Panc1 (cell line): ENCODE data around the gene ZFPL1. TPM values are rescaled to one million over a fixed set of nuclear protein-coding genes. Genes with fewer than 3 reads are reported as not detected.

Source experiments
- ATAC-seq: fragments of 200-7000 bp; cut with Tn5 transposase; 2 replicates; pipeline ENCODE4 v1.9.1; 2020; ENCODE audit warnings: mild to moderate bottlenecking, moderate library complexity
- BruUV-seq: library from RNA; stranded (reverse); fragments of 400-500 nt; replicated peaks from 2 replicates; lab custom pipeline; 2021; lab: Mats Ljungman, UMichigan
- CTCF ChIA-PET: fragments of 300-600 bp; sonication (Branson Sonifier 250); formaldehyde crosslinking; loops from one replicate; lab custom pipeline; 2022; ENCODE audit warnings: antibody characterized with exemption; lab: Charles Lee
- POLR2A ChIA-PET: fragments of 300-600 bp; sonication (Branson Sonifier 250); formaldehyde crosslinking; loops from one replicate; lab custom pipeline; 2022; ENCODE audit warnings: antibody characterized with exemption; lab: Charles Lee
- DNase-seq: peaks from one replicate; pipeline ENCODE4 v3.0.0-alpha.2; 2010; ENCODE audit warnings: low read depth, low spot score
- H3K27ac ChIP-seq: 2 replicates; pipeline ENCODE4 v1.5.1; 2011; ENCODE audit warnings: mild to moderate bottlenecking, low read length, inconsistent platforms
- H3K27me3 ChIP-seq: fragments of 200-500 bp; sonication (Bioruptor generic); 2 replicates; pipeline ENCODE4 v1.6.0; 2014; ENCODE audit warnings: low read length, inconsistent platforms; ENCODE audit not compliant: control insufficient read depth, insufficient read depth
- H3K36me3 ChIP-seq: fragments of 200-500 bp; sonication (Bioruptor generic); 2 replicates; pipeline ENCODE4 v1.5.1; 2014; ENCODE audit warnings: inconsistent platforms, mild to moderate bottlenecking, low read length, moderate library complexity; ENCODE audit not compliant: control insufficient read depth, insufficient read depth
- H3K4me1 ChIP-seq: 2 replicates; pipeline ENCODE4 v1.5.1; 2011; ENCODE audit warnings: inconsistent platforms, mild to moderate bottlenecking, low read length, moderate library complexity; ENCODE audit not compliant: control insufficient read depth, insufficient read depth
- H3K4me3 ChIP-seq, 2 experiments: 2 replicates each; pipeline ENCODE4 v1.5.1; 2011 to 2012; ENCODE audit warnings: low read depth in 2 of 2, low read length in 2 of 2, mild to moderate bottlenecking in 2 of 2, inconsistent platforms in 1 of 2, moderate library complexity in 1 of 2
- H3K9me3 ChIP-seq: fragments of 200-500 bp; sonication (Bioruptor generic); 2 replicates; pipeline ENCODE4 v1.5.1; 2014; ENCODE audit warnings: low read depth, mild to moderate bottlenecking, inconsistent platforms, low read length, moderate library complexity; ENCODE audit not compliant: control insufficient read depth, insufficient read depth
- CTCF ChIP-seq: fragments of 450-650 bp; IDR thresholded peaks from 2 replicates; pipeline ENCODE4 v1.5.1; 2017; ENCODE audit warnings: mild to moderate bottlenecking
- POLR2AphosphoS5 ChIP-seq: IDR thresholded peaks from 2 replicates; pipeline ENCODE4 v1.6.1; 2012; ENCODE audit warnings: mild to moderate bottlenecking, low read depth, low read length, moderate library complexity
- REST ChIP-seq, 2 experiments: IDR thresholded peaks; 2 replicates each; pipeline ENCODE4 v1.6.1; 2011 to 2012; ENCODE audit warnings: low read depth in 2 of 2, control low read depth in 1 of 2, low read length in 1 of 2, mild to moderate bottlenecking in 1 of 2, moderate library complexity in 1 of 2; ENCODE audit not compliant: insufficient read depth in 1 of 2
- SIN3A ChIP-seq: IDR thresholded peaks from 2 replicates; pipeline ENCODE4 v1.6.1; 2012; ENCODE audit warnings: low read depth, mild to moderate bottlenecking, low read length, moderate library complexity, borderline replicate concordance; ENCODE audit not compliant: insufficient read depth
- TCF7L2 ChIP-seq: IDR thresholded peaks from 2 replicates; pipeline ENCODE4 v1.6.1; 2011; ENCODE audit warnings: mild to moderate bottlenecking, low read depth, low read length, inconsistent platforms
- in situ Hi-C: cut with HindIII; loops from 2 replicates; pipeline ENCODE4 v1.10.0; 2016; ENCODE audit warnings: low sequenced_read_pairs, low pct_unique_long_range_greater_than_20kb
- intact Hi-C: fragments of 100-400 bp; cut with micrococcal nuclease; formaldehyde crosslinking; loops from one replicate; pipeline ENCODE4 v1.10.0; 2022; ENCODE audit not compliant: unreplicated experiment
- total RNA-seq: library from RNA; stranded (reverse); gene quantifications from one replicate; pipeline ENCODE4 v1.2.1, GENCODE V29; 2021; ENCODE audit not compliant: unreplicated experiment

Gene ZFPL1
- total RNA-seq, 1 experiment from 2014 or later: 68.4 TPM

GRCh38 chr11:65057526-65057925, 26.5 kb upstream of the ZFPL1 start:
- TF ChIP-seq CTCF: no peak
- TF ChIP-seq SIN3A: no peak
- TF ChIP-seq POLR2AphosphoS5: no peak
- TF ChIP-seq TCF7L2: no peak
- TF ChIP-seq REST (IDR thresholded peaks at IDR 0.05; ENCODE audit: insufficient read depth in 1 of 2, low read depth in 2 of 2, low read length in 1 of 2): no peak
- H3K36me3 ChIP-seq: no peaks in the 10 kb centered on the region
- no peaks in the 10 kb centered on the region for H3K9me3 ChIP-seq
- intact Hi-C loops: no loop called here
- no TSS peak for BruUV-seq
- no peaks in the 10 kb centered on the region for H3K4me1 ChIP-seq
- CTCF ChIA-PET: interaction anchor here (0.6 kb wide), 1 partner anchor 521 kb away, joined by 3 read pairs; no protein-coding TSS in a partner anchor
- in situ Hi-C loops: no loop called here
- DNase-seq (no peak), ATAC-seq (no peak)
- H3K27me3 ChIP-seq: no peaks in the 10 kb centered on the region
- no peak overlapping the region for H3K4me3 ChIP-seq
- POLR2A ChIA-PET: interaction anchor here (0.6 kb wide), 1 partner anchor 22 kb away, joined by 6 read pairs; no protein-coding TSS in a partner anchor
- no peak overlapping the region for H3K27ac ChIP-seq

- Histone ChIP-seq H3K4me3 (no peak overlapping the region), H3K27ac (no peak overlapping the region), H3K27me3 (no peaks in the 10 kb centered on the region), H3K9me3 (no peaks in the 10 kb centered on the region), H3K36me3 (no peaks in the 10 kb centered on the region), H3K4me1 (no peaks in the 10 kb centered on the region)
- BruUV-seq: no TSS peak
- ChIA-PET POLR2A (interaction anchor here (0.6 kb wide), 1 partner anchor 21 kb away, joined by 6 read pairs; no protein-coding TSS in a partner anchor), CTCF (interaction anchor here (0.6 kb wide), 1 partner anchor 522 kb away, joined by 3 read pairs; no protein-coding TSS in a partner anchor)
- no peak for TF ChIP-seq REST (IDR thresholded peaks at IDR 0.05; ENCODE audit: insufficient read depth in 1 of 2, low read depth in 2 of 2, low read length in 1 of 2)
- TF ChIP-seq SIN3A: no peak
- no peak for TF ChIP-seq TCF7L2
- TF ChIP-seq POLR2AphosphoS5: no peak
- TF ChIP-seq CTCF: no peak
- intact Hi-C loops: no loop called here
- in situ Hi-C loops: no loop called here
- DNase-seq (no peak), ATAC-seq (no peak)
Observed at GRCh38 chr11:65058012-65058411, 26.0 kb upstream of the ZFPL1 start.
